ENCODE measurements around the gene TMEM101. TPM values are rescaled to one million over a fixed set of nuclear protein-coding genes. Genes with fewer than 3 reads are reported as not detected.

The TMEM101 gene
- total RNA-seq: 97.4 and 114 TPM in 2 replicates

DNA sequence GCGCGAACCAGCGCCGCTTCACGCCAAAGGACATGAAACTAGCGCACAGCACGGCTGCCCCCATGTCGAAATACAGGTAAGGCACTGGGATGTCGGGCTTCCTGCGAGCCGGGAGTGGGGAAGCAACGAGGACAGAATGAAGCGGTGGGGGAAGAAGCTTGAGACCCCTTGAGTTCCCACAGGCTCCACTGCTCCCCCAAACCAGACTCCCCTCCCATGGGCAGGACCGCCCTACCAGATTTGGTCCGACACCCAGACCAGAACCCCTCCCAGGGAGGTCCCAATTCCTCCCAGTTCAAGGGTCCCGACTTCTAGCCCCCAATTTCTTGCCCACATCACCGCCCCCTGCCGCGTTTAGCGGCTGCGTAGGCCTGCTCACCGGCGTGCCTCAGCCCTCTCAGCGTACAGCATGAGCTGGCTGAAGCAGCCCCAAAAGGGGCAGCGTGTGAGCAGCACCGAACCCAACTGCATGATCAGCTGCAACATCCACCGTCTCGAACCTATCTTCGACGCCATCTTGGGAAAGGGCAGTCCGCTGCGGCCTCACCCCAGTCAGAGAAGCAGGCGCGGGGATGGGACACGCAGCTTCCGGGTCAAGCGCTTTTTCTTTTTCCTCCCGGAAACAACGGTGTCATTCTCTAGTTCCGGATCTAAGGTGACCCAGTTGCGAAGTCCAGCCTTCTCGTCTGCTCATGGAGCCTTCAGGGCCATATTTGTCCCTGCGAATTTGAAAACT lies at the start of gene TMEM101:
TMEM101 (minus strand) TSS at position 527 of the 736 bp plus-strand sequence; CDS start at position 516, 11 bp downstream.

DNA sequence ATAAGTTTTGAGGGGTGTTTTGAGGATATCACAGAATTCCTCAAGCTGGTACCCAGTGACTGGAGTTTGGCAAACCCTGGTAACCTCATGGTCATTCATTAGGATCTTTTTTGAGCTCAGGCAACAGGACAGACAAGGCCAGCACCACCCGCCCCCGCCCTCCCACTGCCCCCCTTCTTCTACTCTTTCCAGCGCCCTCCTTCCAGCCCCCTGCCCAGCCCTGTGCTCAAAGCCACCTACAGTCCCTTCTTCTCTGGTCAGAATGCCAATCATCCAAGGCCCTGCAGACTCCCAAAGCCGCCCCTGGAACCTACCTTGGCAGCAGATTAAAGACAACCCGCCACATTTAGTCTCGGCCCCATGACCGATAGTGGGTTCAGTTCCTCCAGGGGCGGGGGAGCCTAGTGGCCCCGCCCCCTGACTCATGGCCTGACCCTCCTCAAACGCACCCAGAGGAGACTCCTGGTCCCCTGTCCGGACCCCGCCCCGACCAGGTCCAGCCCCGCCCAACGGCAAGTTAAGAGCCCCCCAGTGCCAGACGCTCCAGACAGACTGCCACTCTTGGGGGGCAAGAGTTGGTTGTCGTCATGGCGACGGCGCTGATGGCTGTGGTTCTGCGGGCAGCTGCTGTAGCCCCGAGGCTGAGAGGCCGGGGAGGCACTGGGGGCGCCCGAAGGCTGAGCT lies 10.5 kb downstream of the TMEM101 start, which contains the start of gene NAGS:
NAGS (plus strand) TSS at position 546 of the 684 bp plus-strand sequence; CDS start at position 588, 42 bp downstream.

Other genes with a start within 250 kb of the TMEM101 start
- 47.4 and 64.0 TPM in 2 replicates for gene DUSP3, start 236.0 kb downstream of the TMEM101 start, total RNA-seq
- under 0.01 TPM in 1 of 2 replicates, not detected in the other for gene CFAP97D1, start 234.5 kb downstream of the TMEM101 start, total RNA-seq
- gene MPP3, start 181.8 kb downstream of the TMEM101 start, total RNA-seq: 8.6 and 10.0 TPM in 2 replicates
- gene CD300LG, start 167.8 kb downstream of the TMEM101 start, total RNA-seq: not detected in 2 replicates
- gene MPP2, start 107.4 kb downstream of the TMEM101 start, total RNA-seq: 4.3 and 7.4 TPM in 2 replicates
- not detected in 2 replicates for gene PPY, start 72.5 kb downstream of the TMEM101 start, total RNA-seq
- gene PYY, start 61.0 kb downstream of the TMEM101 start, total RNA-seq: not detected in 2 replicates
- 3.5 and 5.1 TPM in 2 replicates for gene NAGS, start 10.3 kb downstream of the TMEM101 start, total RNA-seq
- gene LSM12, start 51.7 kb upstream of the TMEM101 start, total RNA-seq: 32.4 and 43.7 TPM in 2 replicates
- 28.2 and 30.1 TPM in 2 replicates for gene G6PC3, start 55.8 kb upstream of the TMEM101 start, total RNA-seq
- 94.8 and 138 TPM in 2 replicates for gene HDAC5, start 108.7 kb upstream of the TMEM101 start, total RNA-seq
- gene HROB, start 127.0 kb upstream of the TMEM101 start, total RNA-seq: 0.83 and 4.7 TPM in 2 replicates
- 0.33 and 0.73 TPM in 2 replicates for gene ASB16, start 155.7 kb upstream of the TMEM101 start, total RNA-seq
- 33.2 and 43.3 TPM in 2 replicates for gene TMUB2, start 172.0 kb upstream of the TMEM101 start, total RNA-seq
- 34.9 and 45.3 TPM in 2 replicates for gene ATXN7L3, start 184.9 kb upstream of the TMEM101 start, total RNA-seq
- gene UBTF, start 204.7 kb upstream of the TMEM101 start, total RNA-seq: 49.2 and 65.3 TPM in 2 replicates

Measured in smooth muscle cell of trachea (primary cell).